ENCODE measurements around the gene RAI1.
"Not testable (repeated sequence)": the region's sequence is repeated elsewhere in the genome, so short reads cannot be mapped to it uniquely, and the experiment has no call there.

The RAI1 gene

DNA sequence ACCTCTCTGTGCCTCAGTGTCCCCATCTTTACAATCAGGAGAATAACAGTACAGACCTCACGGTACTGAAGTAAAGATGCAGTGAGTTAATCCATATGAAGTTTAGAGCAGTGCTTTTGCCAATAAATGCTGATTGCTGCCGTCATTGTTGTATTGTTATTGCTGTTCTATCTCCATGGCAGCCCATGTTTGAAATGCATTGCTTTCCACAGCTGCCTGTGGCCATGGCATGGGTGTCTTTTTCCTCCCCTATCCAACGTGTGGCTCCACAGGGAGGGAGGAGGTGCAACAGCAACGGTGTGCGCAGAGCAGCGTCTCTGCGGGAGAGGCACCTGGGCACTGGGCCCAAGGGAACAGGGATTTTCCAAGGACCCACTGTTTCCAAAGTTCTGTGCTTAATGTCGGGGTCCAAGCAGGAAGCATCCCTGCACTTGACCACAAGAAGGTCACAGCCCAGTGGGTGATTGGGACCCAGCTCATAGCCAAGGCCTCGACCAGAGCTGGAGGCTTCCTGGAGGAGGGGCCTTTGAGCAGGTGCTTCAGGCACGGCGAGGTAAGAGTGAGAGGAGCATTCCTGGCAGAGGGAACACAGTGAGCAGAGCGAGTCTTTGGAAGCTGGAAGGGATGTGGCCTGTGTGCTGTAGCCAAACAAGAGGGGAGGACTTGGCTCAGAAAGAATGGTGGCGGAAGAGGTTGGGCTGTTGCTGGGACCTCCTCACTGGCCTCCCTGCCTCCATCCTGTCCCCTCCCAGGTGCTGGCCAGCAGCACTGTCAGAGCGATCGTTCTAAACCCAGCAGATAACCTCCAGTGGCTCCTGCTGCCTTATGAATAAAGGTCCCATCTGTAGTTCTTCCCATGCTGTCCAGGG lies 3.9 kb downstream of the RAI1 start:
- no peak for TF ChIP-seq POLR2AphosphoS5 (IDR thresholded peaks at IDR 0.05; ENCODE audit: low read depth, low read length)
- TF ChIP-seq TAF1 (IDR thresholded peaks at IDR 0.05; ENCODE audit: borderline replicate concordance, low read depth, low read length) = no peak

DNA sequence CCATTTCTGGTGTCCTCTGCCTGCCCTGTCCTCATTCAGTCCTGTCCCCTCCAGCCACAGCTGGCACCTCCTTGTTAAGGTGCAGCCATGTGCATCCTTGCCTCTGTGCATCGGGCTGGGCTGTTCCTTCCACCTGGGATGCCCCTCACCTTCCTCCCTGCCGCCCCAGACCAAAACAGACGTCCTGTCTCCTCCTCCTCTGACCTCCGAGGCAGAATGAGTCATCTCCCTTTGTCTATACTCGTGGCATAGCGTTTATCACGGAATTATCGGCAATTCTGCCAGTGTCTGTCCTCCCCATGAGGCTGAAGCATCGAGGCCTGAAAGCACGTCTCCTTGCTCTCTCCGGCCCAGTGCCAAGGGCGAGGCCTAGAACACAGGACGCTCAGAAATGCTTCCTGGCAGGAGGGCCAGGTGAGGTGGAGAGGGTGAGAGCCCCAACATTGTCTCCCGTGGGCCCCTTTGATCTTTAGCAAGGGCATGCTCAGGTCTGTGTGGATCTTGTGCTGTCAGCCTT lies 4.6 kb downstream of the RAI1 start:
- DNase-seq (ENCODE audit: insufficient read length) (no peak), FAIRE-seq (no peak)
- TF ChIP-seq POLR2A (IDR thresholded peaks at IDR 0.05; ENCODE audit: low read depth, low read length) (no peak), POLR2AphosphoS5 (IDR thresholded peaks at IDR 0.05; ENCODE audit: low read depth, low read length) (no peak), TAF1 (IDR thresholded peaks at IDR 0.05; ENCODE audit: borderline replicate concordance, low read depth, low read length) (no peak)

More for the DNA sequence above, 3.9 kb downstream of the RAI1 start:
- FAIRE-seq (no peak), DNase-seq (ENCODE audit: insufficient read length) (no peak)

DNA sequence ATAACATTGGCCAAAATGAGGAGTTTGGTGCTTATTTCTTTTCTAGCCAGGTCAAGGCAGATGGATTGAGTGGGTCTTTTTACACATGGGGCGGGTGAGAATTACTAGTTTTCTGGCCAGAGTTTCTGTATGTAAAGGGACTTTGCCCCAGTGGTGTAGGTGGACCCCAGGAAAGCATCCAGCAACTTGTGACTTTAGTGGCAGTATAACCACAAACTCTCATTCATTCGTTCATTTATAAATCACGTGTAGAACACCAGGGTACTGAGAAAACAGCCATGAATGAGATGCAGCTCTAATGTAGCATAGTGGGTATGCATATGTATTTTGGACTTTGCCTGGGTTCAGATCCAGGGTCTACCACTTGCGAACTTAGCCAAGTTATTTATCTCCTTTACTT lies 8.1 kb downstream of the RAI1 start:
- TF ChIP-seq POLR2AphosphoS5 (IDR thresholded peaks at IDR 0.05; ENCODE audit: low read depth, low read length) (no peak), POLR2A (IDR thresholded peaks at IDR 0.05; ENCODE audit: low read depth, low read length) (no peak), TAF1 (IDR thresholded peaks at IDR 0.05; ENCODE audit: borderline replicate concordance, low read depth, low read length) (no peak)
- DNase-seq (ENCODE audit: insufficient read length) (no peak), FAIRE-seq (no peak)

DNA sequence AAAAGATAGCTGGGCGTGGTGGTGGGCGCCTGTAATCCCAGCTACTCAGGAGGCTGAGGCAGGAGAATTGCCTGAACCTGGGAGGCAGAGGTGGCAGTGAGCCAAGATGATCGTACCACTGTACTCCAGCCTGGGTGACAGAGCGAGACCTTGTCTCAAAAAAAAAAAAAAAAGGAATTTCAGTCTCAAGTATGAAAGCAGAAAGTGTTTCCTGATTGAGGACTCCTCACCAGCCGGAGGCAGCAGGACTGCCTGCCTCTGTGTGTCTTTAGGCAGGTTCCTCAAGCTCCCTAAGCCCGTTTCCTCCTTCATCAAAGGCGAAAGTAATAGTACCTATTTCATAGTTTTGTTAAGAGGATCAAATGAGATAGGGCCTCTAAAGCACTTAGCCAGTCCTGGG lies 9.0 kb downstream of the RAI1 start:
- DNase-seq (ENCODE audit: insufficient read length); FAIRE-seq: not testable (repeated sequence)

DNA sequence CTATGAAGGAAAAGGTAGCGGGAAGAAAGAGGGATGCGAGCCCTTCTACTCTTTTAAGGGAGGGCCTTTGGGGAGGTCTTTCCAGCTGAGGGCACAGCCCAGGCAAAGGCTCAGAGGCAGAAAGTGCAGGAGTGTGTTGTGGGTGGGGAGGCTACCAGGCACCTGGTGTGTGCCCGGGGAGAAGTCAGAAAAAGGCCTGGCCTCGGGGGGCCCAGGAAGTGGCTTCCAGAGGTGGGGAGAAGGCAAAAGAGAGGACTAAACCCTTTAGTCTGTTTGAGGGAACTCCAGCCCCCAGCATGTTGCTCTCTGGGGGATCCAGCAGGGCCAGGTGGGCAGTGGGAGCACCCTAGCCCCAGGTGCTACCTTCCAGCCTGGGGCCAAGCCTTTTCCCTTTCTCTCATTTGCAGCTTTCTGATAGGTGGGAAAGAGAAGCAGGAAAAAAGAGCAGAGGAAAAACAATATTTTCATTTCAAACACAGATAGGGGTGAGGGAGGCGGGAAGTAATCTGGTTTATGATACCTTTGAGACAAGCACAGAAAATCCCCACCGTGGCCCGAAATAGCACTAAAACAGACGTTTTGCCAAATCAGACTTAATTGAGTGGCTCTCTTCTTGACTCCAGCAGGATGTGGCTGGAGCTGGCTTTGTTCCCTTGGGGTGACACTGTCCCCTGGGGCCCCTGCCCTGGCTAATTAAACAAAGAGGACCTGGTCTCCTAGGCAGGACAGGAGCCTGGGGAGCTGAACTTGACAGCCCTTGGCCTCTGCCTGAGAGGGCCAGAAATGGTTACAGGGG lies 10.4 kb downstream of the RAI1 start:
- FAIRE-seq = peak; percentile 50
- no peak for DNase-seq (ENCODE audit: insufficient read length)
- TF ChIP-seq TAF1 (IDR thresholded peaks at IDR 0.05; ENCODE audit: borderline replicate concordance, low read depth, low read length) (no peak), POLR2A (IDR thresholded peaks at IDR 0.05; ENCODE audit: low read depth, low read length) (no peak), POLR2AphosphoS5 (IDR thresholded peaks at IDR 0.05; ENCODE audit: low read depth, low read length) (no peak)

DNA sequence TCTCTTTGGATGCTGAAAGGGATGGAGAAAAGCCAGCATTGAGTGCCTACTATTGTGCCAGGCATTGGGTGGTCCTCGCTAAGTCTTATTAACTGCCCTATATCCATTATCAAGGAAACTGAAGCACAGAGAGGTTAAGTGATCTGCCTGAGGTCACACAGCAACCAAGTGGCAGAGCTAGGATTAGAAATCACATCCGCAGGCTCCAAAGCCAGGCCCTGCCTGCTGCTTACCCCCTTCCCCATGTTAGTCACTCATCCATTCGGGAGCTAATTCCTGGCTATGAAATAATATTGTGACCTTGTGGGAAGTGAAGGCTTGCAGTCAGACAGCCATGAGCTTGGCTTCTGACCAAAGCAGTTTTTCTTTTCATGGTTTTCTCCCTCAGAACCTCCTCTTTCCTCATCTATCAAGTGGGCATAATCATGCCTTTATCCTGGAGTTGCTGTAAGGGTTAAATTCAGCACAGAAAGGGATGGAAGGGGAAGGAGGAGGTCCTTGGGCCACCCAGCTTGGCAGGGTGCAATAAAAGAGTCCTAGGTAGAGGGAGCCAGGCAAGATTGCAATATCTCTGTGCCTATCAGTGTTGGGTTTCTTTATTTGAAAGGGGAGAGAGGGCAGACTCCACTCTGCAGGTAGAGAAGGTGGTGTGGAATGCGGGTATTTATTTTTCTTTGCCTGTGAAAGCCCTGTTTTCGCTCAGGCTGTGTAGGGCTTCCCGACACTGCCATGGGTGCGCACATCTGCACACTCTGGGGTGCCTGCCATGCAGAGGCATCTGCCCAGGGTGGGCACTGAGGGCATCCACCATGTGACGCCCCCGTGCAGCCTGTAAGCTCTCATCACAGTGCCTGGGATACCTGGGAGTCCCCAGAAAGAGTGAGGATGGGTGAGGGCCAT lies 11.3 kb downstream of the RAI1 start:
- DNase-seq (ENCODE audit: insufficient read length) = no peak
- TF ChIP-seq POLR2AphosphoS5 (IDR thresholded peaks at IDR 0.05; ENCODE audit: low read depth, low read length) (no peak), TAF1 (IDR thresholded peaks at IDR 0.05; ENCODE audit: borderline replicate concordance, low read depth, low read length) (no peak), POLR2A (IDR thresholded peaks at IDR 0.05; ENCODE audit: low read depth, low read length) (no peak)
- peak; percentile 33 for FAIRE-seq

DNA sequence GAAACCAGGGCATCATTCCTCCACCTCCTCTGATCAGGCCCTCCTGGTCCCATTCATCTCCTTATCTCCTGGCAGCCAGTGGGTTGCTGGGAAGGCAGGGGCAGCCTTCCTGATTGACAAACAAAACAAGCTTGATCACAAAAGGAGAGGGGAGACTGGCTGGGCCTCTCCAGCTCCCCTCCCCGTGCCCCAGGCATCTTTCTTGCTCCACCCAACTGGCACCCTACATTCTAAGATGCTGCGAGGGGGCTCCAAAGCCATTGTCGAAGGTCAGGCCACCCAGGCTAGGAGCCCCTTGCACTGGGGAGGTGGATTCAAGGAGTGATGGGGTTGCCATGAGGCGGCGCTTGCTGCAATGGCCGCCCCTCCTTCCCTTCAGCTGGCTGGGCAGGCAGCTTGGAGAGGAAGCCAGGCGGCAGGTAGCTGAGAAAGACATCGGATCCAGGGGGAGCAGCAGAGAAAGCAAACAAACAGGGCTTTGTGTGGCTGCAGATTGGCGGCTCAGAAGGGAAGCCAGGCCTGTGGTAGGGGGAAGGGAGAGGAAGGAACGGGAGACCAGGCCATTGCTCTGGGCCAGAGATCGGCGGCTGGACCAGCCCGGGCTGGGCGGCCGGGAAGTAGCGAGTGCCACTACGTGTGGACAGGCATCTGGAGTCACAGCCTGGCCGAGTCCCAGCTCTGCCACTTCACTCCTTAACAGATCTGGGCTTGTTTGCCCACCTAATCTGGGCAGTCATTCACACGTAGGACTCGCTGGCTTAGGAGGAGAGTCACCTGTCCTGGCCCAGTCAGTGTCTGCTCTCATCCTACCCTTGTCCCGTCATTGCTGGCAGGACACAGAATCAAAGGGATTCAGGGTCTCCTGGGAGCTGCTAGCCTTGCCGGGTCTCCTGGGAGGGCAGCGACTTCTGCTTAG lies 12.3 kb downstream of the RAI1 start:
- DNase-seq (ENCODE audit: insufficient read length) (no peak), FAIRE-seq (peak; percentile 44)
- TF ChIP-seq POLR2AphosphoS5 (IDR thresholded peaks at IDR 0.05; ENCODE audit: low read depth, low read length) (no peak), POLR2A (IDR thresholded peaks at IDR 0.05; ENCODE audit: low read depth, low read length) (0 out of 2 replicates have a peak, but pooled peaks have one; percentile 1), TAF1 (IDR thresholded peaks at IDR 0.05; ENCODE audit: borderline replicate concordance, low read depth, low read length) (no peak)

DNA sequence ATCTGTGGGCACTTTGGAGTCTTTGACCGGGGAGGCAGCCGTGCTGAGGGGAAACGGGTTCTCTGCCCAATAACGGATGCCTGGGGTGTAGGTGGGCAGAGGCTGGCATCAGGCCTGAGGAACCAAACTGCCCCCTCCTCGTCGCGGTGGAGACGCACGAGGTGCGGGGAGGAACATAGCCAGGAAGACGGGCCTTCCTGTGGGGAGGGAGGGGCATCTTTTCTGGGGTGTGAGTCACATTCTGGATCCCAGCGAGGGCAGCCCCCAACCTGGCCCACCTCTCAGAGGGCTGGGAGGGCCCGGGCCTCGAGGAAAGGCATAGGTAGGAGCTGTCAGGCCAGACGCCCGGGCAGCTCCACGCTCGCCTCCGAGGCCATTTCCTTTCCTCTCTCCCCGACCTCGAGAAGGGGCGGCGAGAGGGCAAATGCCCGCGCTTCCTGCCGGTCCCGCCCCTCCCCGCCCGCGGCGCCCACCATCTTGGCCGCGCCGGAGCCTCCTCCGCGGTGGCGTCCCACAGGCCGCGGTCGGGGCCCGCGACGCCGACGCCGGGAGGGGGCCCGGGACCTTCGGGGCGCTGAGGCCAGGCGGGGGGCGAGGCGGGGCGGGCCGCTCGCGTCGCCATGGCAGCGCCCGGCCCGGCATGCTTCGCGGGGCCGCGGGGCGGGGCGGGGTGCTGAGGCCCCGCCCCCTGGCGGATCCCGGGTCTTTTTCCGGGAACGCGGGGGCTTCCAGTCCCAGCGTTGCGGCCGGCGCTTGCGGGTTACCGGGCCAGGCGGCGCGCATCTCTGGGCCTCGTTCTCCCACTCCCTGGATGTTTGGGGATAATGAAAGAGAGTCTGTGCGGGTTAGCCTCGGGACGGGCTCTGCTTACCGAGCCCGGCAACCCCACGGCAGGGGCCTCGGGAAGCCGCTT lies 13.2 kb downstream of the RAI1 start:
- TF ChIP-seq TAF1 (IDR thresholded peaks at IDR 0.05; ENCODE audit: borderline replicate concordance, low read depth, low read length) (no peak), POLR2A (IDR thresholded peaks at IDR 0.05; ENCODE audit: low read depth, low read length) (peak; percentile 49; the same call in 1 of the 2 replicates), POLR2AphosphoS5 (IDR thresholded peaks at IDR 0.05; ENCODE audit: low read depth, low read length) (peak; percentile 60)
- DNase-seq (ENCODE audit: insufficient read length) = peak; percentile 75
- peak; percentile 91 for FAIRE-seq

DNA sequence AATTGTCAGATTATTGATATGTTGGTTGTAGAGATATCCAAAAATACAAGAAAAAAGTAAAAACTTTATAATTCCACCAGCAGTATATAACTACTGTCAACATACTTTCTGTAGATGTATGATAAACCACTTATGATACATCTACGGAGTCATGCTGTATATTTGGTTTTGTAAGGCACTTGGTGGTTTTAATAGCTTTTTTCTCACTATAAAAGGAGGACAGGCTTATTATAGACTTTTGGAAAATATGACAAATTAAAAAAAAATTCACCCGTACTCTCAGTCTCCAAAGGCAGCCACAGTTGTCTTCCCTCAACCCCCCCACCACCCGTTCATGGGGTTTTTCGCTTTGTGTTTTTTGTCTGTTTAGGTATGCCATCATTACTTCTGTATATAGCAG lies 14.8 kb downstream of the RAI1 start:
- DNase-seq (ENCODE audit: insufficient read length) (no peak), FAIRE-seq (no peak)
- TF ChIP-seq POLR2A (IDR thresholded peaks at IDR 0.05; ENCODE audit: low read depth, low read length) (no peak), POLR2AphosphoS5 (IDR thresholded peaks at IDR 0.05; ENCODE audit: low read depth, low read length) (no peak), TAF1 (IDR thresholded peaks at IDR 0.05; ENCODE audit: borderline replicate concordance, low read depth, low read length) (no peak)
